Activated CD8-positive, alpha-beta memory T cell treated with anti-CD3 and anti-CD28 coated beads for 4 hours (primary cell): ENCODE results near the gene MMS22L.
"Not testable (repeated sequence)": the region's sequence is repeated elsewhere in the genome, so short reads cannot be mapped to it uniquely, and the experiment has no call there.

Source experiments
- DNase-seq, 2 donors: peaks; one replicate each; pipeline ENCODE4 v3.0.0-alpha.2; 2020; ENCODE audit warnings: low read depth in 2 of 2

Gene MMS22L

GRCh38 chr6:97240222-97240621 lies 42.8 kb downstream of the MMS22L start:
- DNase-seq = no peak

- no peak for DNase-seq
Observed at GRCh38 chr6:97231911-97232310, 51.1 kb downstream of the MMS22L start.

GRCh38 chr6:97222903-97223302 lies 60.1 kb downstream of the MMS22L start:
- DNase-seq = no peak

DNA sequence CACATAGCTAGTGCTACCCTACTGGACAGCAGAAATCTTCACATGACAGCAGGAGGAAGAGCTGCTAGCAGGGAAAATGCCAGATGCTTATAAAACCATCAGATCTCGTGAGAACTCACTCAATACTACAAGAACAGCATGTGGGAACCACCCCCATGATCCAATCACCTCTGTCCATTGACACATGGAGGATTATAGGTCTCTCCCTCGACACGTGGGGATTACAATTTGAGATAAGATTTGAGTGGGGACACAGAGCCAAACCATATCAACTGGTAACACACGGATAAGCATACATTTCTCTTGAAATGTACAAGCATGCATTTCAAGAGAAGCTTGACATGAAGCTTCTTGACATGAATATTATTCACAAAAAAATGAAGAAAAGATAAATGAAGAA lies 64.1 kb downstream of the MMS22L start:
- no peak for DNase-seq

GRCh38 chr6:97215157-97215769 lies 67.8 kb downstream of the MMS22L start:
- DNase-seq = no peak

DNA sequence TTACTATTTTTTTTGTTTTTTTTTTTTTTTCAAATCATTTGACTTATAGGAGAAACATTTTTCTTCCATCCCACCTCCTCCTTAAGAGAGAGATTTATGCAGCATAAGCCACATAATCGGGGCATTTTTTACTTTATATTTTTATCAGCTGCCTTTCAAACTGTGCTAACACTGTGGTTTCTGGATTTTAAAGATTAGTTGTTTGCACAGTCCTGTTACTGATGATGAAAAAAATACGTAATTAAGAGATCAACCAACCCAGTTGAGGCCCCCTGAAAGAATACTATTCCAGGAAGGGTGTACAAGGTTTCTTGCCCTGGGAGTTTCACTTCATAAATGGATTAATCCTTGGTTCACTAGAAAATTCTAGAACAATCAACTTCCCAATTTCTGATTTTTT lies 68.3 kb downstream of the MMS22L start:
- no peak for DNase-seq

DNA sequence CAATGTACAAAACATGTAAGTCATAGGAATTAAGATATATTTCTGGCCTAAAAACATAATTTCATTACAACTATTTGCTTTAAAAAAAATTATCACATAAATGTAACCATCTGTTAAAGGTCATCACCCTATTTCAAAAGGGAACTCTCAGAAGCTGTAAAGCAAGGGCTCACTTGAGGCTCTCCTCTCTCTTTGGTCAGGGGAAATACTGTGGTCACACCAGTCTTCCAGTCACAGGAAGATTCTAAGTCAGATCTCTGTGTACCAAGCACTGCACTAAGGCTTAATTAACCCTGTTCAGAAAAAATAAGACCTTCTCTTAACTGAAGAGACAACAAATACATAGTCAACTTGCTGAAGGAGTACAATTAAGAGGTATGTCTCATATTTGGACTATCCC lies 75.6 kb downstream of the MMS22L start:
- no peak for DNase-seq

DNA sequence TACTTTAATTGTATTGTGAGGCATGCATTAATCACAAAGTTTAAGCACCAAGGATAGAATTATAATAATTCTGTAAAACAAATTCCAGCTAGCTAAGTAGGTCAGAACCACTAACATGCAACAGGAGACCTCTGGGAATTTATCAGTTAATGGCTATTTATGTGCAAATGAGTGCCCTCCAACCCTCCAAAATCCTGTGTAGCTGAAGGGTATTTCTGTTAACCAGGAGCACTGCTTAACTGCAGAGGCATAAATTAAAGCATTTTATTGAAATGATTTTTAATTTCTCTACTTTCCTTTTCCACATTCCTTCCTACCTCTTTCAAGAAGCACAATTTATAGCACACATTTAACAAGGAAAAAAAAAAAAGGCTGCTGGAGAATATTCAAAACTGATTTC lies 77.0 kb downstream of the MMS22L start:
- no peak for DNase-seq

DNA sequence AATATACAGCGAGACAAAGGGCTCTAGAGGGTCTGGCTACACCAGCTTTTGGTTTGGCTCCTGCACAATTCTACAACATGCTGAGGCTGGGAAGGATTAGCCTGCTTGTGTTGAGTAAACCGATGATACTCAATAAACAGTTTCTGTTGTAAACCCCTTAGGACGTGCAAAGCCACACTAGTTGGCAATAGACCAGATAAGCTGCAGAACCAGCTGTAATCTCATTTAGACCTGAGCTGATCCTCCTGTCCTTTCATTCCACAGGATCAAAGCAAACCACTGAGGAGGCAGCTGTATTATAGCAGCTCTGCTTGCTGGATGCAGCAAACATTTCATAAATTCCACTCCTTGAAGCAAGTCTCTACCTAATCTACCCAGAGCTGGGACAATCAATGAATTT lies 79.7 kb downstream of the MMS22L start:
- no peak for DNase-seq

- no peak for DNase-seq
Observed at GRCh38 chr6:97198046-97198565, 84.9 kb downstream of the MMS22L start.

GRCh38 chr6:97195117-97195516 lies 87.9 kb downstream of the MMS22L start:
- no peak for DNase-seq

DNA sequence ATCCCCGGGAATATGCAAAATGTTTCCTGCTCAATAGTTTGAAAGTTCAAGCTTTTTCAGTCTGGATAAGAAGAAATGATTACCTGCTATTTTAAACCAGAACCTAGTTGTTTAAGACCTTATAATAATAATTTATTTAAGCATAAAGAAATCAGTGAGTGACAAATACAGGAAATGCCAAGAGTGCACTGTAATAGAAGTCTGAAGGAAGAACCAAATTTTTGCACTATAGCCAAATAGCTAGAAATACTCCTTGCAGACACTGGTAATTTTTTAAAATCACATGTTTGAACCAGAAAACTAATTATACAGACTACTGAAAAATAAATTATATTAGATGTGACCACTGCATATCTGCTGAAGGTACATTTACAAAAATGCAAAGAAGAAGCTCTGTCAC lies 93.2 kb downstream of the MMS22L start:
- DNase-seq = no peak

- no peak for DNase-seq
Observed at GRCh38 chr6:97187951-97188350, 95.1 kb downstream of the MMS22L start.

DNA sequence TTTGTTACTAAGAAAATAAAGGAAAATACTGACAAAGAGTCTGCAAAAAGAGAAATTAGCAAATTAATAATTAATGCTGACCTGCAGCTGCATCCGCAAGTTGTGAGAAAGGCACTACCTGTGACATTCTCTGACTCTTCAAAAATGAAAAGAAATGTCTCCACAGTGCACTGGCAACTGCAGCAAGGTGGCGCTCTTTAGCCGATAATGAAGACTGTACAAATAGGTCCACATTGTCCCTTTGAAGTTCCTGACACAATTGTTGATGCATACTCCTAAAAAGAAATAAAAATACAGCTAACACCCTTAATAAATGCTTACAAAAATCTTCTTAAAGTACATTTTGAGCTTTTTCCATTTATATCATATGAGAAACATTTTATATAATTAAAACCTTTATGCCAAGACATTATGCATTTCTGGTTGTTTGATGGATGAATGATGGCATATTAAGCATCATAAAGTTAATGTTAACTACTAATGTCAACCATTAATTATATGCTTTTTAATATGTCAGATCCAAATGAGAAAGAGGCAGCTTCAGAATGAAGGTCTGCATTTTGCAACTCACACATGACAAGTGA lies 96.5 kb downstream of the MMS22L start:
- DNase-seq = peak; percentile 13 to 21

- DNase-seq = no peak
Observed at GRCh38 chr6:97177905-97178304, 105.1 kb downstream of the MMS22L start.

DNA sequence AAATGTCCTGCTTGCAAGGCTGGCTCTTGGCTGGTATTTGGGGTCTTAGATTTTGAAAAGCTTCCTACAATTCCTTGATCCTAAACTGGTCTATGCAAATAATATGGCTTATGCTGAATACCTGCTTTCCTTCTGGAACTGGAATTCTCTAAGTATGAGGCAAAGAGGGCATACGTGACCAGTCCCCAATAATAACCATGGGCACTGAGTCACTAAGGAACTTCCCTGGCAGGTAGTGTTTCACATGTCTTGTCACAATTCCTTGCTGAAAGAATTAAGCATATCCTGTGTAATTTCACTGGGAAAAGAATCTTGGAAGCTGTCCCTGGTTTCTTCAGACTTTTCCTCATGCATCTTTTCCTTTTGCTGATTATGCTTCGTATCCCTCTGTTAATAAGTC lies 106.5 kb downstream of the MMS22L start:
- DNase-seq = no peak

DNA sequence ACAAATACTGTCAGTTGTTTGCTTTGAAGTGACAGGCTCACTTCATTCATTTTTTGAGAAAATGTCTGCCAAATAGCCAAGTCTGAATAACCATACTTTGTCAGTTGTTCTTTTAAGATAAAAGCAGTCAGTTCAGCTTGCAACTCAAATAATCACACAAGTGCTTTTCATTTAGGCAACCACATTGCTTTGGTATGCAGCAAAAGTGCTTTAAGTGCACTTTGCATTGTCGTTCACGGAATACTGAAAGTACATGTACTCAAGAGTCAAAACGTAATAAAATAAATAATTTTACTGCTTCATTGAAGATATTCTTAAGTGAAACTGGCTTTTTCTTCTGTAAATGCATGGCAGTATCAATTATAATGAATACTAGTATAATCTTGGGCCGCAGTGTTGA lies 107.2 kb downstream of the MMS22L start:
- no peak for DNase-seq

GRCh38 chr6:97174471-97174870 lies 108.5 kb downstream of the MMS22L start:
- DNase-seq = no peak

GRCh38 chr6:97160280-97160679 lies 122.7 kb downstream of the MMS22L start:
- DNase-seq = no peak

DNA sequence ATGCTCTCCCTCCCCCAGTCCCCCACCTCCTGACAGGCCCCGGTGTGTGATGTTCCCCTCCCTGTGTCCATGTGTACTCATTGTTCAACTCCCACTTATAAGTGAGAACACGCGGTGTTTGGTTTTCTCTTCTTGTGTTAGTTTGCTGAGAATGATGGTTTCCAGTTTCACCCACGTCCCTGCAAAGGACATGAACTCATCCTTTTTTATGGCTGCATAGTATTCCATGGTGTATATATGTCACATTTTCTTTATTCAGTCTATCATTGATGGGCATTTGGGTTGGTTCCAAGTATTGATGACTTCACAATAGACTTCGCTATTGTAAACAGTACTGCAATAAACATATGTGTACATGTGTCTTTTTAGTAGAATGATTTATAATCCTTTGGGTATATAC lies 127.6 kb downstream of the MMS22L start:
- DNase-seq = not testable (repeated sequence)

GRCh38 chr6:97154015-97154414 lies 129.0 kb downstream of the MMS22L start:
- no peak for DNase-seq

GRCh38 chr6:97151601-97152000 lies 131.4 kb downstream of the MMS22L start:
- DNase-seq = no peak

- no peak for DNase-seq
Observed at GRCh38 chr6:97150932-97151331, 132.1 kb downstream of the MMS22L start.

GRCh38 chr6:97147421-97147820 lies 135.6 kb downstream of the MMS22L start:
- no peak for DNase-seq
